ENCODE measurements around the gene NTF3.

GRCh38 chr12:5438671-5439200 lies 6.8 kb downstream of the NTF3 start:
- TF ChIP-seq TAF1 (IDR thresholded peaks at IDR 0.05; ENCODE audit: borderline replicate concordance, insufficient read depth, low read length) (no peak), POLR2AphosphoS5 (IDR thresholded peaks at IDR 0.05; ENCODE audit: low read depth, low read length) (no peak), REST (IDR thresholded peaks at IDR 0.05; ENCODE audit: insufficient read depth in 1 of 2, low read depth in 2 of 2, low read length in 2 of 2) (no peak), SIN3A (IDR thresholded peaks at IDR 0.05; ENCODE audit: borderline replicate concordance, insufficient read depth, low read length) (no peak), FOXP2 (optimal IDR thresholded peaks at IDR 0.05; ENCODE audit: borderline replicate concordance, extremely low read depth, extremely low read length, insufficient read depth) (no peak)

Data from PFSK-1 (cell line).